SK-N-SH (cell line): ENCODE data around the gene IGF2. TPM values are rescaled to one million over a fixed set of nuclear protein-coding genes. Genes with fewer than 3 reads are reported as not detected.

ENCODE experiments used
- CTCF ChIA-PET: fragments of 300-600, 350-600 bp; formaldehyde crosslinking; extraction: SDS; loops from one replicate; lab custom pipeline; 2021; lab: Yijun Ruan, JAX
- POLR2A ChIA-PET: fragments of 350-600 bp; sonication (Branson Sonifier 250); formaldehyde crosslinking; extraction: SDS; loops from one replicate; lab custom pipeline; 2020; ENCODE audit warnings: antibody characterized with exemption, inconsistent platforms; lab: Yijun Ruan, JAX
- DNase-seq: peaks from one replicate; pipeline ENCODE4 v3.0.0; 2012
- H2AFZ ChIP-seq: fragments of 200-600 bp; sonication (generic); 2 replicates; pipeline ENCODE4 v1.8.1; 2016; ENCODE audit warnings: antibody characterized with exemption, mild to moderate bottlenecking, low read depth
- H3F3A ChIP-seq: fragments of 200-600 bp; sonication (generic); replicated peaks from 2 replicates; pipeline ENCODE3; 2016; ENCODE audit warnings: antibody characterized with exemption, mild to moderate bottlenecking; ENCODE audit not compliant: insufficient read depth
- H3K27ac ChIP-seq, 2 experiments: fragments of 200-500 bp in 1 of 2; fragments of 200-600 bp in 1 of 2; sonication (Bioruptor generic) in 1 of 2; sonication (generic), shearing (Covaris generic) in 1 of 2; 2 replicates each; pipeline versions ENCODE4 v1.5.1 to v1.6.1; 2014 to 2016; ENCODE audit warnings: low read depth in 2 of 2, inconsistent platforms in 1 of 2, low read length in 1 of 2, mild to moderate bottlenecking in 1 of 2, mixed read lengths in 1 of 2
- H3K27me3 ChIP-seq: fragments of 200-600 bp; sonication (generic), shearing (Covaris generic); 2 replicates; pipeline ENCODE4 v1.6.1; 2016; ENCODE audit warnings: mixed run types; ENCODE audit not compliant: insufficient read depth
- H3K36me3 ChIP-seq, 2 experiments: fragments of 200-500 bp in 1 of 2; fragments of 200-600 bp in 1 of 2; sonication (Bioruptor generic) in 1 of 2; sonication (generic) in 1 of 2; replicated peaks in 1 of 2; 2 replicates each; pipeline versions ENCODE3 to v1.5.1; 2014 to 2016; ENCODE audit warnings: low read length in 1 of 2, mild to moderate bottlenecking in 1 of 2; ENCODE audit not compliant: insufficient read depth in 2 of 2, control insufficient read depth in 1 of 2
- H3K4me1 ChIP-seq, 2 experiments: fragments of 200-500 bp in 1 of 2; fragments of 200-600 bp in 1 of 2; sonication (Bioruptor generic) in 1 of 2; sonication (generic), shearing (Covaris generic) in 1 of 2; 2 replicates each; pipeline versions ENCODE4 v1.5.1 to v1.6.1; 2014 to 2016; ENCODE audit warnings: low read depth in 1 of 2, low read length in 1 of 2, mixed run types in 1 of 2; ENCODE audit not compliant: insufficient read depth in 2 of 2, control insufficient read depth in 1 of 2
- H3K4me2 ChIP-seq: fragments of 200-600 bp; sonication (generic), shearing (Covaris generic); 2 replicates; pipeline ENCODE4 v1.6.1; 2017; ENCODE audit warnings: mixed run types
- H3K4me3 ChIP-seq, 2 experiments: fragments of 200-500 bp in 1 of 2; fragments of 200-600 bp in 1 of 2; sonication (Bioruptor generic) in 1 of 2; sonication (generic), shearing (Covaris generic) in 1 of 2; 2 replicates each; pipeline versions ENCODE4 v1.5.1 to v1.8.1; 2014 to 2016; ENCODE audit warnings: low read depth in 2 of 2, inconsistent platforms in 1 of 2, low read length in 1 of 2, mild to moderate bottlenecking in 1 of 2, mixed read lengths in 1 of 2, moderate library complexity in 1 of 2
- H3K79me2 ChIP-seq: fragments of 200-600 bp; sonication (generic); 2 replicates; pipeline ENCODE4 v1.8.1; 2017; ENCODE audit warnings: mild to moderate bottlenecking; ENCODE audit not compliant: insufficient read depth
- H3K9ac ChIP-seq: fragments of 200-600 bp; sonication (generic); 2 replicates; pipeline ENCODE4 v1.6.1; 2017; ENCODE audit warnings: mixed run types
- H3K9me2 ChIP-seq: fragments of 200-600 bp; sonication (generic); 2 replicates; pipeline ENCODE4 v1.6.1; 2017; ENCODE audit warnings: mixed run types
- H3K9me3 ChIP-seq: fragments of 200-600 bp; sonication (generic); 2 replicates; pipeline ENCODE4 v1.6.1; 2017; ENCODE audit warnings: mixed run types, mild to moderate bottlenecking, moderate library complexity
- H4K20me1 ChIP-seq: fragments of 200-600 bp; sonication (generic); 2 replicates; pipeline ENCODE4 v1.6.1; 2017; ENCODE audit warnings: mild to moderate bottlenecking, mixed run types; ENCODE audit not compliant: insufficient read depth
- FOXM1 ChIP-seq: IDR thresholded peaks from 2 replicates; pipeline ENCODE4 v1.4.0; 2012; ENCODE audit warnings: low read depth, mild to moderate bottlenecking
- GATA2 ChIP-seq: sonication (generic); formaldehyde crosslinking; IDR thresholded peaks from 2 replicates; pipeline ENCODE4 v1.5.0; 2020; ENCODE audit warnings: mild to moderate bottlenecking, missing genetic modification reagents
- MEF2A ChIP-seq: IDR thresholded peaks from 2 replicates; pipeline ENCODE4 v1.4.0; 2012; ENCODE audit warnings: low read depth, borderline replicate concordance
- NFIC ChIP-seq: IDR thresholded peaks from 2 replicates; pipeline ENCODE4 v1.4.0; 2012; ENCODE audit warnings: borderline replicate concordance
- NRF1 ChIP-seq: IDR thresholded peaks from 2 replicates; pipeline ENCODE4 v1.6.1; 2012; ENCODE audit warnings: low read depth, mild to moderate bottlenecking, low read length
- POLR2AphosphoS5 ChIP-seq: IDR thresholded peaks from 2 replicates; pipeline ENCODE4 v1.6.1; 2012; ENCODE audit warnings: low read depth, low read length
- RAD21 ChIP-seq: IDR thresholded peaks from 2 replicates; pipeline ENCODE4 v1.6.1; 2012; ENCODE audit warnings: mild to moderate bottlenecking, low read length
- TCF12 ChIP-seq: IDR thresholded peaks from 2 replicates; pipeline ENCODE4 v1.4.0; 2012
- TEAD4 ChIP-seq: IDR thresholded peaks from 2 replicates; pipeline ENCODE4 v1.4.0; 2012; ENCODE audit warnings: mild to moderate bottlenecking, borderline replicate concordance; ENCODE audit not compliant: insufficient read depth
- YY1 ChIP-seq: IDR thresholded peaks from 2 replicates; pipeline ENCODE4 v1.4.0; 2012; ENCODE audit warnings: low read depth, mild to moderate bottlenecking
- WGBS: methylation state at CpG from one replicate; pipeline ENCODE4 v1.1.6; 2017; ENCODE audit warnings: low lambda C conversion rate; 5-methylcytosine and 5-hydroxymethylcytosine counted together
- polyA plus RNA-seq, 3 experiments: library from polyadenylated mRNA; depleted of rRNA; stranded (reverse); fragments of >200 nt; gene quantifications; 2 replicates each; pipeline ENCODE4 v1.2.3, GENCODE V29; 2012
- TF ChIP-seq, protein P1 (sequence below): fragments of 200-600 bp; sonication (generic); IDR thresholded peaks from 2 replicates; pipeline ENCODE4 v1.6.1; 2017; ENCODE audit warnings: antibody characterized with exemption, mild to moderate bottlenecking, moderate library complexity
- TF ChIP-seq, protein P2 (sequence below): IDR thresholded peaks from 2 replicates; pipeline ENCODE4 v1.6.1; 2012; ENCODE audit warnings: mild to moderate bottlenecking, low read depth, low read length, moderate library complexity

IGF2 gene
- polyA plus RNA-seq, 1 of the 3 experiments (the other 2 are of a cell fraction), result 0.05 TPM

DNA sequence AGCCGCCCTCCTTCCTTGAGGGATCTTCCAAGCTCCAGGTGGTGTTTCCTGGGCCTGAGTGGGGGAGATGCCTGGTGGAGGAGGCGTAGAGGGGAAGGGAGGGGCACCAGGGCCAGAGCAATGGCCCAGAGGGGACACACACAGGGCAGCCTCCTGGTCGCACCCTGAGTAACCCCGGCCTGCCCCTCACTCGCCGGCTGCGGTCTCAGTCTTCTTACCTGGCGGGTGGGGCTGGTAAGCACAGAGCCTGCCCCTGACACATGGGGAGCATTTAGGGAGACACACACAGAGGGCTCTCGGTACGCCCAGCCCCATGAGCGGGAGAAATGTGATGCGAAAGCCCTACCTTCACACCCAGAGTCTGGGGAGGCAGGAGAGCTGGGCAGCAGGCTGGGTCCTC, 23.9 kb downstream of the IGF2 start:
- CTCF ChIA-PET, result interaction anchor here (1.0 to 1.4 kb wide), 3 partner anchors 35 to 233 kb away, joined by 5 to 6 read pairs (median 5); no protein-coding TSS in a partner anchor
- Histone ChIP-seq H3K9ac (no peak overlapping the region), H3K4me2 (no peak overlapping the region), H3F3A (no peaks in the 10 kb centered on the region), H3K9me2 (no peaks in the 10 kb centered on the region), H3K36me3 (no peaks in the 10 kb centered on the region), H3K4me3 (no peak overlapping the region), H3K4me1 (peaks cover 0 to 2% of the 10 kb centered on the region in 2 experiments; a peak in 1 of 4 replicates), H2AFZ (no peak overlapping the region), H3K27me3 (no peaks in the 10 kb centered on the region), H3K79me2 (no peaks in the 10 kb centered on the region), H3K27ac (no peak overlapping the region), H3K9me3 (no peaks in the 10 kb centered on the region), H4K20me1 (no peaks in the 10 kb centered on the region)
- POLR2A ChIA-PET, result no interaction called here
- 78% methylated on average over 5 of the region's 12 CpGs for WGBS
- DNase-seq, result no peak
- no peak for TF ChIP-seq MEF2A
- TF ChIP-seq NRF1, result no peak
- TF ChIP-seq, protein P1, sequence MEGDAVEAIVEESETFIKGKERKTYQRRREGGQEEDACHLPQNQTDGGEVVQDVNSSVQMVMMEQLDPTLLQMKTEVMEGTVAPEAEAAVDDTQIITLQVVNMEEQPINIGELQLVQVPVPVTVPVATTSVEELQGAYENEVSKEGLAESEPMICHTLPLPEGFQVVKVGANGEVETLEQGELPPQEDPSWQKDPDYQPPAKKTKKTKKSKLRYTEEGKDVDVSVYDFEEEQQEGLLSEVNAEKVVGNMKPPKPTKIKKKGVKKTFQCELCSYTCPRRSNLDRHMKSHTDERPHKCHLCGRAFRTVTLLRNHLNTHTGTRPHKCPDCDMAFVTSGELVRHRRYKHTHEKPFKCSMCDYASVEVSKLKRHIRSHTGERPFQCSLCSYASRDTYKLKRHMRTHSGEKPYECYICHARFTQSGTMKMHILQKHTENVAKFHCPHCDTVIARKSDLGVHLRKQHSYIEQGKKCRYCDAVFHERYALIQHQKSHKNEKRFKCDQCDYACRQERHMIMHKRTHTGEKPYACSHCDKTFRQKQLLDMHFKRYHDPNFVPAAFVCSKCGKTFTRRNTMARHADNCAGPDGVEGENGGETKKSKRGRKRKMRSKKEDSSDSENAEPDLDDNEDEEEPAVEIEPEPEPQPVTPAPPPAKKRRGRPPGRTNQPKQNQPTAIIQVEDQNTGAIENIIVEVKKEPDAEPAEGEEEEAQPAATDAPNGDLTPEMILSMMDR, result no peak
- TF ChIP-seq, protein P2, sequence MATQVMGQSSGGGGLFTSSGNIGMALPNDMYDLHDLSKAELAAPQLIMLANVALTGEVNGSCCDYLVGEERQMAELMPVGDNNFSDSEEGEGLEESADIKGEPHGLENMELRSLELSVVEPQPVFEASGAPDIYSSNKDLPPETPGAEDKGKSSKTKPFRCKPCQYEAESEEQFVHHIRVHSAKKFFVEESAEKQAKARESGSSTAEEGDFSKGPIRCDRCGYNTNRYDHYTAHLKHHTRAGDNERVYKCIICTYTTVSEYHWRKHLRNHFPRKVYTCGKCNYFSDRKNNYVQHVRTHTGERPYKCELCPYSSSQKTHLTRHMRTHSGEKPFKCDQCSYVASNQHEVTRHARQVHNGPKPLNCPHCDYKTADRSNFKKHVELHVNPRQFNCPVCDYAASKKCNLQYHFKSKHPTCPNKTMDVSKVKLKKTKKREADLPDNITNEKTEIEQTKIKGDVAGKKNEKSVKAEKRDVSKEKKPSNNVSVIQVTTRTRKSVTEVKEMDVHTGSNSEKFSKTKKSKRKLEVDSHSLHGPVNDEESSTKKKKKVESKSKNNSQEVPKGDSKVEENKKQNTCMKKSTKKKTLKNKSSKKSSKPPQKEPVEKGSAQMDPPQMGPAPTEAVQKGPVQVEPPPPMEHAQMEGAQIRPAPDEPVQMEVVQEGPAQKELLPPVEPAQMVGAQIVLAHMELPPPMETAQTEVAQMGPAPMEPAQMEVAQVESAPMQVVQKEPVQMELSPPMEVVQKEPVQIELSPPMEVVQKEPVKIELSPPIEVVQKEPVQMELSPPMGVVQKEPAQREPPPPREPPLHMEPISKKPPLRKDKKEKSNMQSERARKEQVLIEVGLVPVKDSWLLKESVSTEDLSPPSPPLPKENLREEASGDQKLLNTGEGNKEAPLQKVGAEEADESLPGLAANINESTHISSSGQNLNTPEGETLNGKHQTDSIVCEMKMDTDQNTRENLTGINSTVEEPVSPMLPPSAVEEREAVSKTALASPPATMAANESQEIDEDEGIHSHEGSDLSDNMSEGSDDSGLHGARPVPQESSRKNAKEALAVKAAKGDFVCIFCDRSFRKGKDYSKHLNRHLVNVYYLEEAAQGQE, result no peak
- TF ChIP-seq TEAD4, result no peak
- TF ChIP-seq YY1, result no peak
- no peak for TF ChIP-seq FOXM1
- TF ChIP-seq GATA2 (CRISPR knock-in tag), result no peak
- TF ChIP-seq NFIC, result no peak
- TF ChIP-seq POLR2AphosphoS5, result no peak
- TF ChIP-seq RAD21, result no peak
- TF ChIP-seq TCF12, result no peak
